8988T (cell line): ENCODE data around the gene DENND1A.
"Not testable (repeated sequence)": the region's sequence is repeated elsewhere in the genome, so short reads cannot be mapped to it uniquely, and the experiment has no call there.

Experiments
- DNase-seq: peaks from one replicate; pipeline ENCODE4 v3.0.0; 2011

DENND1A gene

GRCh38 chr9:123761905-123762605 lies 167.9 kb downstream of the DENND1A start:
- no peak for DNase-seq

DNA sequence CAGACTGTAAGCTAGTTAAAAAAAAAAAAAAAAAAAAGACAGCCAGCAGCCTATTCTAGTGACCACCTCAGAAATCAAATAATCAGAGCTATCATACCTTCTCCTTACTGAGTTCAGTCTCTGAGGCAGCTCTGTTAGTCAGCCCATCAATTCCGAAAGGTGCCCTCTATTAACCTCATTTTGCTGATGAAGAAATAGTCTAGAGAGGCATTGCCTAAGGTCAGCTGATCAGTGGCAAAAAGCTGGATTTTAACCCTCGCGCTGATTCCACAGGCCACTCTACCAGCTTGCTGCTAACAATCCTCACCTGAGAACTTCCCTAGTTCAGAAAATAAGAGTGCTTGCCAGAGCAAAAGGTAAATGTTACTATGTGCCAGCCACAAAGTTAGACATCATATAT lies 172.0 kb downstream of the DENND1A start:
- DNase-seq = no peak

- DNase-seq = no peak
Observed at GRCh38 chr9:123757547-123757946, 172.4 kb downstream of the DENND1A start.

- DNase-seq = no peak
Observed at GRCh38 chr9:123756484-123757106, 173.3 kb downstream of the DENND1A start.

DNA sequence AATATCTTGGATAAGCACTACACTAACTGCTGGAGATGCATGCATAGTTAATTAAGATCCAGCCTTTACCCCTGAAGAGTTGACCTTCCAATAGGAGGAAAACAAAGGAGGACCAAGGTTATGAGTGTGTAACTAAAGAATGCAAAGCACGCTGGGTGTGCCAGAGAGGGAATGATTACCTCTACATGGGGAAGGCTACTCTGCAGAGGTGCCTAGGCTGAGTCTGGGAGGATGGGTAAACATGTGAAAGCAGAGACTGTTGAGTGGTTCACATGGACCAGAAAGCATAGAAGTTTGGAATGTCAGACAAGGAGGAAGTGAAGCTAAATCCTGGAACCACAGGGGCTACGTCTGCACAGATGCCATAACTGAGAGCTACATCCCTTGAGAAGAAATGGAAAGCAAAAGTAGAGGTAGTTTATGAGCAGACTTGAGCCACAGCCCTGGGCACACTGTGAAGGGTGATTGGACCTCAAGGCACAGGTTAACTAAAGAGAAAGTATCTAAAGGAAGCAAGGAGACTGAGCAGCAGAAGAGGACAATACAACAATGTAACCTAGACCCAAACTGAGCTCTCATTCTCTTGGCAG lies 176.2 kb downstream of the DENND1A start:
- DNase-seq = no peak

GRCh38 chr9:123753016-123753415 lies 176.9 kb downstream of the DENND1A start:
- no peak for DNase-seq

DNA sequence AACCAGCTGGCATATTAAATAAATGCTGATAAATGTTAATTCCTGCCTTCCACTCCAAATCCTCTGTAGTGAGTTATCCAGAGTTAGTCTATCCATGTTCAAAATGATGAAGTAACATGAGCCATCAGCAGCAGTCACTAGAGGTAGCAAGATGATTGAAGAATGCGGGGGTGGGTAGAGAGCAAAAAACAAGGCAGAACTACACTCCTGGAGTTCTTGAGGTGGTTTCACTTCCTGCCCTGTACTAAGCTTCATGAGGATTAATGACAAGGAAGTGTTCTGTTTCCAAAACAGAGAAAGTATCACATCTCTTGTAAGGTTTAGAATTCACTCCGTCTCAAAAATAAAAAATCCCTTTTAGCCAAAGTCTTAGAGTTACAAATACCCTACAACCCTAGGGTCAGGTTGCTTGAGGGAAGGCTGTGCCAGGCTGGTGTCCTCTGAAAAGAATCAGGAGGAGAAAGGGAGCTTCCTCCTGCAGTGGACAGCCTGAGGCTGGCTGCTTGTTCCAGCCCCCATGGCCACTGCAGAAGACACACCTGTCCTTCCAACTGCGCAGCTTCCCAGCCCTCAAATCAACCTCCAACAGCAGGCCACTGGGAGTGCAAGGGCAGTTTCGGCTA lies 180.2 kb downstream of the DENND1A start:
- no peak for DNase-seq

- DNase-seq = no peak
Observed at GRCh38 chr9:123746765-123747164, 183.2 kb downstream of the DENND1A start.

GRCh38 chr9:123745933-123746332 lies 184.0 kb downstream of the DENND1A start:
- no peak for DNase-seq

- DNase-seq = no peak
Observed at GRCh38 chr9:123745451-123745850, 184.5 kb downstream of the DENND1A start.

GRCh38 chr9:123743737-123744136 lies 186.2 kb downstream of the DENND1A start:
- DNase-seq = no peak

GRCh38 chr9:123742009-123742767 lies 187.7 kb downstream of the DENND1A start:
- DNase-seq = no peak

- no peak for DNase-seq
Observed at GRCh38 chr9:123741214-123741613, 188.7 kb downstream of the DENND1A start.

- DNase-seq = no peak
Observed at GRCh38 chr9:123739902-123740301, 190.0 kb downstream of the DENND1A start.

DNA sequence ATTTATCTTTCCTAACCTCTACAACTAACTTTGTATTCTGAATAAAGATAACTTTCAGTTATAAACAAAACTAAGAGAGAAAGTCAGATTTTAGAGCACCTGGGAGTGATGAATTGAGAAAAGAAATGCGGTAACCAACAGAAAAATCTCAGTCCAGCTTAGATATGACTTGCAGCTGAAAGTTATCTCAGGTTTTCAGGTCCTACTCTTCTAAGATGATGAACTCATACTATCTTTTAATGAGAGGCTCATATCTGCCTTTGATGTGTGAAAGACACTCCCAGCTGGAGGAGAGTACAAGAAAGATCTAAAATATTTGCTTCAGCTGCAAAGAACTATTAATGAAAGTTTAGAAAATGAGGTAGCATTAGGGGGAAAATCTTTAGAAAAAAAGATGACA lies 190.5 kb downstream of the DENND1A start:
- DNase-seq = no peak

GRCh38 chr9:123738648-123739047 lies 191.3 kb downstream of the DENND1A start:
- no peak for DNase-seq

DNA sequence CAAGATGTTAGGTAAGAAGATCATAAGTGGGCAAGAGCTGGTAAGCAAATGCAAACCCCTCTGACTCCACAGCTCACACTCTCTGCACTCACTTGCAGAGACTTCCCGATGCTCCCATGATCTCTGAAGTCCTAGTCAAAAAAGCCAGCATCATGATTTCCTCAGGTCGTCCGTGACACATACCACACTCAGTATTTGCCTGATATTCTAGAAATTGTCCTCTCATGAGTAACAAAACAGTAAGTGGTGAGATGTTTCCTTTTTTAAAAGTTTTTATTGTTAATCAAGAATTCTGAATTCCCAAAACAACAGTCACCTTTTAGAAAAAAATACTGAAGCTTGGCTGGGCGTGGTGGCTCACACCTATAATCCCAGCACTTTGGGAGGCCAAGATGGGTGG lies 194.6 kb downstream of the DENND1A start:
- no peak for DNase-seq

DNA sequence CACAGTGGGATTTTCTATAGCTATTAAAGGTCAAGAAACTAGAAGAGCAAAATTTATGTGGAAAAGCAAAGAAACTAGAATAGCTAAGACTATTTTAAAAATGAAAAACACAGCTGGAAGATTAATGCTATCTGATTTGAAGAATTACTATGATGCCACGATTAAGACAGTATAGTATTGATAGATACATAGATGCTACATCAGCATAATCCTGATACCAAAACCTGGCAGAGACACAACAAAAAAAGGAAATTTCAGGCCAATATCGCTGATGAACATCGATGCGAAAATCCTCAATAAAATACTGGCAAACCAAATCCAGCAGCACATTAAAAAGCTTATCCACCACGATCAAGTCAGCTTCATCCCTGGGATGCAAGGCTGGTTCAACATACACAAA lies 201.4 kb downstream of the DENND1A start:
- DNase-seq = not testable (repeated sequence)

DNA sequence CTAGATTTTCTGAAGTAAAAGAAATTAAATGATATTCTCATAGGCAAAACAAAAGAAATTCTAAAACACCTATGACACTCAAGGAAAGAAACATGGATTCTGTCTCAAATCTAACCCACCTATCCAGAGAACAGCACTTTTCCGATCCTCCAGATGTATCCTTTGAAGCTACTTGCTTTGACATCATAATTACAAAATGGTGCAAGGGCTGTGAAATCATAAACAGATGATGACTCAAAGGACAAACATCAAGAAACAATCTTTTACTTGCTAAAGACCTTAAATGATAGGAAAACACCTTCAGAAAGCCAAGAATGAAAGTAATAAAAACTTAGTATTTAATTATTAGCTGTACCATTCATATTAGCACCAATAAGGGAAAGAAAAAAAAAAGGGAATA lies 202.6 kb downstream of the DENND1A start:
- no peak for DNase-seq

GRCh38 chr9:123725389-123725788 lies 204.5 kb downstream of the DENND1A start:
- DNase-seq = no peak

- DNase-seq = no peak
Observed at GRCh38 chr9:123724211-123724796, 205.6 kb downstream of the DENND1A start.

GRCh38 chr9:123723135-123723875 lies 206.6 kb downstream of the DENND1A start:
- no peak for DNase-seq
